HepG2 (cell line): ENCODE measurements around the gene CCL4. TPM values are rescaled to one million over a fixed set of nuclear protein-coding genes. Genes with fewer than 3 reads are reported as not detected.
A peak's percentile ranks its signal among the peaks of the same experiment; 100 is the strongest.

Experiments
- ATAC-seq: fragments of 200-7000 bp; cut with Tn5 transposase; 3 replicates; pipeline ENCODE4 v1.9.1; 2020; ENCODE audit warnings: mild to moderate bottlenecking, moderate library complexity
- BruUV-seq: library from RNA; stranded (reverse); fragments of 400-500 nt; replicated peaks from 2 replicates; lab custom pipeline; 2021; lab: Mats Ljungman, UMichigan
- CTCF ChIA-PET: fragments of 300-600 bp; formaldehyde crosslinking; extraction: SDS; loops from one replicate; lab custom pipeline; 2021; ENCODE audit warnings: low total read pairs, inconsistent platforms, low intra/inter-chr PET ratio; lab: Yijun Ruan, JAX
- POLR2A ChIA-PET: fragments of 350-600 bp; sonication (Branson Sonifier 250); formaldehyde crosslinking; loops from one replicate; lab custom pipeline; 2020; ENCODE audit warnings: antibody characterized with exemption, inconsistent platforms; lab: Yijun Ruan, JAX
- DNase-seq: peaks from one replicate; pipeline ENCODE4 v3.0.0-alpha.2; 2015; ENCODE audit warnings: low spot score
- FAIRE-seq: peaks from 3 replicates; lab custom pipeline; 2011; peaks lifted over from hg19 to GRCh38; lab: Jason Lieb, UNC
- H2AFZ ChIP-seq: one replicate; pipeline ENCODE4 v1.6.1; 2011; ENCODE audit warnings: low read length, inconsistent platforms
- H3K27ac ChIP-seq: fragments of 300-600 bp; 3 replicates; pipeline ENCODE4 v1.8.0; 2011; ENCODE audit warnings: mixed run types, mild to moderate bottlenecking, mixed read lengths, low read length, inconsistent platforms; ENCODE audit not compliant: insufficient read depth; ENCODE audit errors: extremely low read length
- H3K27me3 ChIP-seq, 2 experiments: fragments of 200-600 bp in 1 of 2; 2 replicates in 1 of 2; 3 replicates in 1 of 2; pipeline versions ENCODE4 v1.6.0 to v1.8.0; 2011; ENCODE audit warnings: low read length in 2 of 2, mild to moderate bottlenecking in 2 of 2, moderate library complexity in 2 of 2, inconsistent platforms in 1 of 2; ENCODE audit not compliant: insufficient read depth in 2 of 2, control insufficient read depth in 1 of 2
- H3K36me3 ChIP-seq, 2 experiments: fragments of 200-600 bp in 1 of 2; replicated peaks in 1 of 2; 2 replicates in 1 of 2; 3 replicates in 1 of 2; pipeline versions ENCODE4 v1.5.1 to v1.8.0; 2011; ENCODE audit warnings: low read length in 2 of 2, inconsistent platforms in 1 of 2; ENCODE audit not compliant: insufficient read depth in 2 of 2, control insufficient read depth in 1 of 2
- H3K4me1 ChIP-seq: 2 replicates; pipeline ENCODE4 v1.5.1; 2012; ENCODE audit warnings: low read length, inconsistent platforms; ENCODE audit not compliant: insufficient read depth
- H3K4me2 ChIP-seq: 2 replicates; pipeline ENCODE4 v1.6.0; 2011; ENCODE audit warnings: low read depth, low read length, inconsistent platforms
- H3K4me3 ChIP-seq, 3 experiments: fragments of 200-600 bp in 1 of 3; sonication (generic), shearing (Covaris generic) in 1 of 3; replicated peaks in 1 of 3; 2 replicates each; pipeline ENCODE4 v1.5.1; 2011 to 2016; ENCODE audit warnings: low read length in 3 of 3, inconsistent platforms in 2 of 3, low read depth in 2 of 3, mild to moderate bottlenecking in 2 of 3, control low read depth in 1 of 3, mixed read lengths in 1 of 3; ENCODE audit not compliant: insufficient read depth in 1 of 3
- H3K79me2 ChIP-seq: one replicate; pipeline ENCODE4 v1.6.1; 2011; ENCODE audit warnings: low read length, inconsistent platforms; ENCODE audit not compliant: insufficient read depth
- H3K9ac ChIP-seq: 2 replicates; pipeline ENCODE4 v1.6.0; 2011; ENCODE audit warnings: mild to moderate bottlenecking, low read depth, low read length, inconsistent platforms; ENCODE audit not compliant: insufficient read depth
- H3K9me3 ChIP-seq: 2 replicates; pipeline ENCODE4 v1.5.1; 2012; ENCODE audit warnings: mild to moderate bottlenecking, low read length
- H4K20me1 ChIP-seq: 2 replicates; pipeline ENCODE4 v1.6.0; 2011; ENCODE audit warnings: inconsistent platforms, mild to moderate bottlenecking, low read length, moderate library complexity; ENCODE audit not compliant: insufficient read depth
- ARID3A ChIP-seq: IDR thresholded peaks from 2 replicates; pipeline ENCODE4 v1.6.1; 2012; ENCODE audit warnings: low read depth, low read length, improper control_type of control experiment
- CTCF ChIP-seq: sonication (generic); formaldehyde crosslinking; IDR thresholded peaks from 2 replicates; pipeline ENCODE4 v1.5.0; 2020; ENCODE audit warnings: mild to moderate bottlenecking, missing genetic modification reagents, moderate library complexity
- FOXA1 ChIP-seq, 2 experiments: fragments of 450-650 bp in 1 of 2; sonication (generic) in 1 of 2; formaldehyde crosslinking in 1 of 2; IDR thresholded peaks; 2 replicates each; pipeline versions ENCODE4 v1.4.0 to v1.6.1; 2016 to 2020; ENCODE audit warnings: missing genetic modification reagents in 1 of 2
- NFYB ChIP-seq: sonication (generic); formaldehyde crosslinking; IDR thresholded peaks from 2 replicates; pipeline ENCODE4 v1.4.0; 2020; ENCODE audit warnings: missing genetic modification reagents
- NONO ChIP-seq, 2 experiments: fragments of 450-650 bp in 1 of 2; sonication (generic) in 1 of 2; formaldehyde crosslinking in 1 of 2; IDR thresholded peaks in 1 of 2; conservative IDR thresholded peaks in 1 of 2; 2 replicates each; pipeline versions ENCODE4 v1.6.1 to v1.8.0; 2017 to 2022; ENCODE audit warnings: mild to moderate bottlenecking in 1 of 2, missing genetic modification reagents in 1 of 2, moderate library complexity in 1 of 2
- SMAD1 ChIP-seq: sonication (generic); formaldehyde crosslinking; IDR thresholded peaks from 2 replicates; pipeline ENCODE4 v1.4.0; 2020; ENCODE audit warnings: missing genetic modification reagents, low read depth, mild to moderate bottlenecking, borderline replicate concordance
- SMC3 ChIP-seq: IDR thresholded peaks from 2 replicates; pipeline ENCODE4 v1.6.1; 2011; ENCODE audit warnings: low read length, improper control_type of control experiment
- SOX13 ChIP-seq, 3 experiments: fragments of 450-650 bp in 1 of 3; sonication (generic) in 1 of 3; formaldehyde crosslinking in 1 of 3; IDR thresholded peaks in 2 of 3; conservative IDR thresholded peaks in 1 of 3; 2 replicates each; pipeline versions ENCODE4 v1.5.0 to v1.6.1; 2016 to 2020; ENCODE audit warnings: antibody characterized with exemption in 1 of 3, mild to moderate bottlenecking in 1 of 3, missing compliant biosample characterization in 1 of 3, missing genetic modification reagents in 1 of 3, moderate library complexity in 1 of 3
- THRA ChIP-seq: sonication (generic); formaldehyde crosslinking; IDR thresholded peaks from 2 replicates; pipeline ENCODE4 v1.4.0; 2020; ENCODE audit warnings: missing genetic modification reagents, borderline replicate concordance
- ZFP41 ChIP-seq: sonication (generic); formaldehyde crosslinking; IDR thresholded peaks from 2 replicates; pipeline ENCODE4 v1.4.0; 2020; ENCODE audit warnings: mild to moderate bottlenecking, missing genetic modification reagents, borderline replicate concordance
- ZNF24 ChIP-seq: fragments of 450-650 bp; IDR thresholded peaks from 2 replicates; pipeline ENCODE4 v1.6.1; 2017; ENCODE audit warnings: antibody characterized with exemption, mild to moderate bottlenecking
- ZNF263 ChIP-seq: sonication (generic); formaldehyde crosslinking; IDR thresholded peaks from 2 replicates; pipeline ENCODE4 v1.4.0; 2020; ENCODE audit warnings: missing genetic modification reagents
- ZNF280B ChIP-seq: sonication (generic); formaldehyde crosslinking; IDR thresholded peaks from 2 replicates; pipeline ENCODE4 v1.5.0; 2020; ENCODE audit warnings: missing genetic modification reagents, mild to moderate bottlenecking, borderline replicate concordance
- ZNF44 ChIP-seq: sonication (generic); formaldehyde crosslinking; IDR thresholded peaks from 2 replicates; pipeline ENCODE4 v1.5.1; 2020; ENCODE audit warnings: mild to moderate bottlenecking, missing genetic modification reagents
- ZNF547 ChIP-seq: sonication (generic); formaldehyde crosslinking; IDR thresholded peaks from 2 replicates; pipeline ENCODE4 v1.5.1; 2020; ENCODE audit warnings: mild to moderate bottlenecking, missing genetic modification reagents
- WGBS: methylation state at CpG from one replicate; pipeline ENCODE4 v1.1.6; 2017; ENCODE audit warnings: low lambda C conversion rate; 5-methylcytosine and 5-hydroxymethylcytosine counted together
- in situ Hi-C: cut with HindIII; loops from 2 replicates; pipeline ENCODE4 v1.10.0; 2017; ENCODE audit warnings: low pct_unique_long_range_greater_than_20kb; ENCODE audit not compliant: extremely low pct_ligation_motif_present
- intact Hi-C: fragments of 100-400 bp; cut with micrococcal nuclease; formaldehyde crosslinking; loops from one replicate; pipeline ENCODE4 v1.10.0; 2022; ENCODE audit not compliant: unreplicated experiment
- polyA plus RNA-seq, 8 experiments: library from polyadenylated mRNA; depleted of rRNA in 3 of 8; stranded (reverse) in 7 of 8; unstranded in 1 of 8; fragments of >200 nt; fragmentation: Illumina TruSeq in 4 of 8; extraction: Trizol in 4 of 8; gene quantifications; 2 replicates each; pipeline versions ENCODE4 v1.2.1 to v1.2.3, GENCODE V29; 2011 to 2016; ENCODE audit warnings: low read depth in 4 of 8, missing spikeins in 1 of 8, mixed read lengths in 1 of 8; ENCODE audit not compliant: insufficient read depth in 1 of 8
- total RNA-seq, 5 experiments: library from RNA; depleted of rRNA; stranded (reverse); fragments of >200 nt; fragmentation: Illumina TruSeq; extraction: Trizol; gene quantifications; 2 replicates each; pipeline ENCODE4 v1.2.3, GENCODE V29; 2016; ENCODE audit warnings: low read depth in 1 of 5

Gene CCL4
- total and polyA plus RNA-seq, 2 of the 13 experiments (the other 11 are each of a cell fraction or from before 2014, with no cell fraction given), result not detected

- in situ Hi-C loops, result loop anchor here (5.0 kb wide), 1 partner anchor 100 kb away; no protein-coding TSS in a partner anchor
- ATAC-seq (peak; percentile 77), DNase-seq (peak; percentile 52), FAIRE-seq (no peak)
- BruUV-seq, result no TSS peak
- no peaks in the 10 kb centered on the region for H3K79me2 ChIP-seq
- H3K4me1 ChIP-seq, result no peaks in the 10 kb centered on the region
- H3K4me2 ChIP-seq, result no peak overlapping the region
- 19% methylated on average over 11 of the region's 12 CpGs for WGBS
- H4K20me1 ChIP-seq, result no peaks in the 10 kb centered on the region
- H3K27ac ChIP-seq, result no peak overlapping the region
- ChIA-PET CTCF (interaction anchor here (0.6 to 2.9 kb wide), 4 partner anchors 76 to 126 kb away, joined by 3 to 28 read pairs (median 5); no protein-coding TSS in a partner anchor), POLR2A (interaction anchor here (1.1 to 2.1 kb wide), 4 partner anchors 91 to 102 kb away, joined by 7 to 19 read pairs (median 12); partner anchors contain the start of gene CCL16)
- intact Hi-C loops, result loop anchor here (1.0 to 2.0 kb wide), 2 partner anchors 64 to 103 kb away; no protein-coding TSS in a partner anchor
- H3K9ac ChIP-seq, result no peak overlapping the region
- H2AFZ ChIP-seq, result no peak overlapping the region
- no peaks in the 10 kb centered on the region for H3K36me3 ChIP-seq
- H3K9me3 ChIP-seq, result no peaks in the 10 kb centered on the region
- peaks cover 0 to 16% of the 10 kb centered on the region in 2 experiments; a peak in 2 of 5 replicates for H3K27me3 ChIP-seq
- no peak overlapping the region for H3K4me3 ChIP-seq
- no peak for TF ChIP-seq SOX13 (IDR thresholded peaks at IDR 0.05)
- TF ChIP-seq SOX13 (CRISPR knock-in tag; conservative IDR thresholded peaks at IDR 0.05 in 1 of 2, IDR thresholded peaks at IDR 0.05 in 1 of 2), result no peak
- TF ChIP-seq FOXA1 (IDR thresholded peaks at IDR 0.05), result no peak
- 0 out of 2 replicates have a peak, but pooled peaks have one; percentile 9 for TF ChIP-seq FOXA1 (CRISPR knock-in tag; IDR thresholded peaks at IDR 0.05)
- TF ChIP-seq CTCF (CRISPR knock-in tag), result peak; percentile 81
- TF ChIP-seq NONO (IDR thresholded peaks at IDR 0.05), result no peak
- no peak for TF ChIP-seq NONO (CRISPR knock-in tag; conservative IDR thresholded peaks at IDR 0.05)
- TF ChIP-seq ZNF263 (CRISPR knock-in tag), result peak; percentile 94
- TF ChIP-seq SMAD1 (CRISPR knock-in tag), result no peak
- TF ChIP-seq ZNF547, result no peak
- no peak for TF ChIP-seq ZNF24
- no peak for TF ChIP-seq THRA (CRISPR knock-in tag)
- peak; percentile 82 for TF ChIP-seq SMC3
- TF ChIP-seq ZNF44, result no peak
- TF ChIP-seq NFYB, result no peak
- TF ChIP-seq ARID3A, result no peak
- no peak for TF ChIP-seq ZFP41 (CRISPR knock-in tag)
- no peak for TF ChIP-seq ZNF280B (CRISPR knock-in tag)
Observed at GRCh38 chr17:36072431-36073121, 31.1 kb upstream of the CCL4 start.
